Activated CD8-positive, alpha-beta T cell treated with anti-CD3 and anti-CD28 coated beads for 36 hours (primary cell): ENCODE results near the gene FBXO48. TPM values are rescaled to one million over a fixed set of nuclear protein-coding genes. Genes with fewer than 3 reads are reported as not detected.

Experiments
- ATAC-seq: fragments of 200-7000 bp; cut with Tn5 transposase; one replicate; pipeline ENCODE4 v1.10.0; 2021; ENCODE audit warnings: mild to moderate bottlenecking, moderate library complexity
- CTCF ChIA-PET: fragments of 350-600 bp; sonication (Branson Sonifier 250); formaldehyde crosslinking; loops from one replicate; lab custom pipeline; 2021; ENCODE audit warnings: antibody characterized with exemption; lab: Charles Lee
- POLR2A ChIA-PET: fragments of 350-600 bp; sonication (Branson Sonifier 250); formaldehyde crosslinking; loops from one replicate; lab custom pipeline; 2021; ENCODE audit warnings: antibody characterized with exemption; lab: Charles Lee
- DNase-seq: peaks from one replicate; pipeline ENCODE4 v3.0.0-alpha.2; 2020
- H3K27ac Mint-ChIP-seq: one replicate; pipeline ENCODE4 v1.8.0; 2021; ENCODE audit warnings: mild to moderate bottlenecking, mixed read lengths
- H3K27me3 Mint-ChIP-seq: one replicate; pipeline ENCODE4 v1.8.0; 2021; ENCODE audit warnings: mixed read lengths
- H3K36me3 Mint-ChIP-seq: one replicate; pipeline ENCODE4 v1.8.0; 2021; ENCODE audit warnings: low read depth, mixed read lengths
- H3K4me1 Mint-ChIP-seq: one replicate; pipeline ENCODE4 v1.8.0; 2021; ENCODE audit warnings: low read depth, mixed read lengths
- H3K4me3 Mint-ChIP-seq: one replicate; pipeline ENCODE4 v1.8.0; 2021; ENCODE audit warnings: mild to moderate bottlenecking, moderate library complexity, mixed read lengths
- H3K9me3 Mint-ChIP-seq: one replicate; pipeline ENCODE4 v1.8.0; 2021; ENCODE audit warnings: mixed read lengths
- CTCF ChIP-seq: fragments of 200-600 bp; IDR thresholded peaks from one replicate; pipeline ENCODE4 v1.8.0; 2022; ENCODE audit warnings: antibody characterized with exemption, mild to moderate bottlenecking
- intact Hi-C: fragments of 100-400 bp; cut with micrococcal nuclease; formaldehyde crosslinking; loops from one replicate; pipeline ENCODE4 v1.10.0; 2022
- total RNA-seq, 2 experiments: library from RNA; stranded (reverse); gene quantifications; one replicate each; pipeline ENCODE4 v1.2.3, GENCODE V29; 2021

FBXO48 gene
- total RNA-seq, 2 experiments from 2014 or later = 1.3 to 1.4 TPM

- ATAC-seq (no peak), DNase-seq (no peak)
- intact Hi-C loops = no loop called here
- no peaks in the 10 kb centered on the region for H3K9me3 Mint-ChIP-seq
- peaks cover 16% of the 10 kb centered on the region for H3K4me1 Mint-ChIP-seq
- no peaks in the 10 kb centered on the region for H3K36me3 Mint-ChIP-seq
- ChIA-PET CTCF (interaction anchor here (1.3 to 2.2 kb wide), 2 partner anchors 23 to 57 kb away, joined by 3 to 6 read pairs; no protein-coding TSS in a partner anchor), POLR2A (no interaction called here)
- no peak overlapping the region for H3K4me3 Mint-ChIP-seq
- TF ChIP-seq CTCF = no peak
- no peak overlapping the region for H3K27ac Mint-ChIP-seq
- no peaks in the 10 kb centered on the region for H3K27me3 Mint-ChIP-seq
Observed at GRCh38 chr2:68418419-68418818, 48.7 kb downstream of the FBXO48 start.

GRCh38 chr2:68417926-68418325 lies 49.2 kb downstream of the FBXO48 start:
- Mint-ChIP-seq H3K4me3 (no peak overlapping the region), H3K9me3 (no peaks in the 10 kb centered on the region), H3K36me3 (no peaks in the 10 kb centered on the region), H3K27me3 (no peaks in the 10 kb centered on the region), H3K27ac (no peak overlapping the region), H3K4me1 (peaks cover 17% of the 10 kb centered on the region)
- POLR2A ChIA-PET = no interaction called here
- ATAC-seq = no peak
- CTCF ChIA-PET = interaction anchor here (1.3 to 2.2 kb wide), 2 partner anchors 24 to 57 kb away, joined by 3 to 6 read pairs; no protein-coding TSS in a partner anchor
- TF ChIP-seq CTCF = no peak
- DNase-seq = no peak
- intact Hi-C loops = no loop called here

GRCh38 chr2:68416081-68416675 lies 50.9 kb downstream of the FBXO48 start:
- no peak for TF ChIP-seq CTCF
- H3K9me3 Mint-ChIP-seq = no peaks in the 10 kb centered on the region

GRCh38 chr2:68415521-68415920 lies 51.6 kb downstream of the FBXO48 start:
- ChIA-PET CTCF (interaction anchor here (0.8 to 1.0 kb wide), 3 partner anchors 9 to 16 kb away, joined by 3 read pairs; no protein-coding TSS in a partner anchor), POLR2A (interaction anchor here (0.9 to 1.1 kb wide), 2 partner anchors 11 to 50 kb away, joined by 3 read pairs; no protein-coding TSS in a partner anchor)
- H3K4me3 Mint-ChIP-seq = no peak overlapping the region
- TF ChIP-seq CTCF = no peak
- H3K9me3 Mint-ChIP-seq = no peaks in the 10 kb centered on the region
- H3K4me1 Mint-ChIP-seq = peaks cover 26% of the 10 kb centered on the region
- DNase-seq (no peak), ATAC-seq (no peak)
- H3K27ac Mint-ChIP-seq = no peak overlapping the region
- intact Hi-C loops = no loop called here
- no peaks in the 10 kb centered on the region for H3K27me3 Mint-ChIP-seq
- no peaks in the 10 kb centered on the region for H3K36me3 Mint-ChIP-seq

More at GRCh38 chr2:68416081-68416675, 50.9 kb downstream of the FBXO48 start:
- Mint-ChIP-seq H3K36me3 (no peaks in the 10 kb centered on the region), H3K27me3 (no peaks in the 10 kb centered on the region), H3K27ac (no peak overlapping the region), H3K4me3 (no peak overlapping the region), H3K4me1 (peaks cover 25% of the 10 kb centered on the region)
- ATAC-seq (no peak), DNase-seq (no peak)
- ChIA-PET CTCF (no interaction called here), POLR2A (interaction anchor here (0.9 to 1.1 kb wide), 2 partner anchors 11 to 50 kb away, joined by 3 read pairs; no protein-coding TSS in a partner anchor)
- intact Hi-C loops = no loop called here

GRCh38 chr2:68414876-68415275 lies 52.2 kb downstream of the FBXO48 start:
- ATAC-seq (no peak), DNase-seq (no peak)
- ChIA-PET POLR2A (interaction anchor here (1.1 kb wide), 1 partner anchor 10 kb away, joined by 3 read pairs; no protein-coding TSS in a partner anchor), CTCF (interaction anchor here (0.8 to 1.2 kb wide), 6 partner anchors 9 to 55 kb away, joined by 3 read pairs; no protein-coding TSS in a partner anchor)
- Mint-ChIP-seq H3K4me1 (peaks cover 25% of the 10 kb centered on the region), H3K9me3 (no peaks in the 10 kb centered on the region), H3K4me3 (no peak overlapping the region), H3K27ac (no peak overlapping the region), H3K36me3 (no peaks in the 10 kb centered on the region), H3K27me3 (no peaks in the 10 kb centered on the region)
- TF ChIP-seq CTCF = no peak
- intact Hi-C loops = no loop called here
